ENCODE measurements around the gene LRP1-AS. TPM values are rescaled to one million over a fixed set of nuclear protein-coding genes. Genes with fewer than 3 reads are reported as not detected.

LRP1-AS gene
- total and polyA plus RNA-seq, 7 donors = not detected

DNA sequence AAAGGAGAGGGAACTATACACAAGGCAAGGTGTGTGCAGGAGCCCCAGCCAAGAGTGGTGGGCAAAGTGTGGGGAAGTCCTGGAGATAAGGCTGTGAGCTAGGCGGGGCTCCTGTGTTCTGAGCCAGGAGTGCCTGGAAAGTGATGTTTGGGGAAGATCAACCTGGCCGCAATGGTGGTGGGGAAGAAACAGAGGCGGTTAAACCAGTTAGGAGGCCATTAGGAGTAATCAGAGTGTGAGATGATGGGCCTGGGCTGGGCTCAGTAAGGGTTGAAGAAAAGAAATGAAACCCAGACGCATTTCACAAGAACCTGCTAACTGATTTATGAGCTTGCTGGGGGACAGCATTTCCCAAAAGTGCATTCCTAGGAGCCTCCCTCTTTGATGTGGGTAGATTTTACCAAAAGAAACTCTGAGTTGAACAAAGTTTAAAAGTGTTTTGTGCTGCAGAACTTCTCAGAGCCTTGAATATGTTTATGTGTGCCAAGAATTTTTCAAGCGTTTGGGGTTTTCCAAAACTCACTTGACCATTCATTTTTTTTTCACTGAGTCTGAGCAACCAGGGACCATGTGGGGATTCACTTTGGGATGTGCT, 34.2 kb upstream of the LRP1-AS start:
- Histone ChIP-seq H3K27me3 (no peaks in the 10 kb centered on the region), H3K4me1 (no peaks in the 10 kb centered on the region), H3K27ac (no peak overlapping the region), H3K9me3 (no peaks in the 10 kb centered on the region), H3K4me3 (no peak overlapping the region), H3K36me3 (peaks cover 65 to 87% (median 78%) of the 10 kb centered on the region in 4 donors)
- whole genome bisulfite sequencing, 2 donors = 72 to 83% methylated on average over 5 of the region's 5 CpGs
- intact Hi-C loops (cut with DNase I) = loop anchor here (2.0 kb wide), 1 partner anchor 113 kb away; no protein-coding TSS in a partner anchor
- DNase-seq = no peak
- TF ChIP-seq EP300 (IDR thresholded peaks at IDR 0.05) (no peak), POLR2A (IDR thresholded peaks at IDR 0.05) (no peak)

DNA sequence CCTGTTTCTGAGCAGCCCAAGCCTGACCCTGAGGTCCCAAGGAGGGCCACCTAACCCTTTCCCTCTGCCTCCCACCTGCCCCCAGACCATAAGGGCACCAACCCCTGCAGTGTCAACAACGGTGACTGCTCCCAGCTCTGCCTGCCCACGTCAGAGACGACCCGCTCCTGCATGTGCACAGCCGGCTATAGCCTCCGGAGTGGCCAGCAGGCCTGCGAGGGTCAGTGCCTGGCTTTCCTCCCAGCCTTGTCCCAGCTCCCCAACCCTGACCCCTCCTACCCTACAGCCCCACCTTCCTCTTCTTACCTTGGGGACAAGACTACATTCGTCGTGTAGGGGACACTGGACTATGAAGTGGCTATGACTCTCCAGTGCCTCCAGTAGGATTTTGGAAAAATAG, 33.7 kb upstream of the LRP1-AS start:
- WGBS, 2 donors = 82 to 83% methylated on average over 9 of the region's 9 CpGs
- intact Hi-C loops (cut with DNase I) = no loop called here
- H3K27ac ChIP-seq = no peak overlapping the region
- H3K9me3 ChIP-seq = no peaks in the 10 kb centered on the region
- no peak overlapping the region for H3K4me3 ChIP-seq
- TF ChIP-seq POLR2AphosphoS5 (IDR thresholded peaks at IDR 0.05) = no peak
- TF ChIP-seq, protein P1, sequence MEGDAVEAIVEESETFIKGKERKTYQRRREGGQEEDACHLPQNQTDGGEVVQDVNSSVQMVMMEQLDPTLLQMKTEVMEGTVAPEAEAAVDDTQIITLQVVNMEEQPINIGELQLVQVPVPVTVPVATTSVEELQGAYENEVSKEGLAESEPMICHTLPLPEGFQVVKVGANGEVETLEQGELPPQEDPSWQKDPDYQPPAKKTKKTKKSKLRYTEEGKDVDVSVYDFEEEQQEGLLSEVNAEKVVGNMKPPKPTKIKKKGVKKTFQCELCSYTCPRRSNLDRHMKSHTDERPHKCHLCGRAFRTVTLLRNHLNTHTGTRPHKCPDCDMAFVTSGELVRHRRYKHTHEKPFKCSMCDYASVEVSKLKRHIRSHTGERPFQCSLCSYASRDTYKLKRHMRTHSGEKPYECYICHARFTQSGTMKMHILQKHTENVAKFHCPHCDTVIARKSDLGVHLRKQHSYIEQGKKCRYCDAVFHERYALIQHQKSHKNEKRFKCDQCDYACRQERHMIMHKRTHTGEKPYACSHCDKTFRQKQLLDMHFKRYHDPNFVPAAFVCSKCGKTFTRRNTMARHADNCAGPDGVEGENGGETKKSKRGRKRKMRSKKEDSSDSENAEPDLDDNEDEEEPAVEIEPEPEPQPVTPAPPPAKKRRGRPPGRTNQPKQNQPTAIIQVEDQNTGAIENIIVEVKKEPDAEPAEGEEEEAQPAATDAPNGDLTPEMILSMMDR (IDR thresholded peaks at IDR 0.05) = no peak
- no peak for TF ChIP-seq POLR2A (IDR thresholded peaks at IDR 0.05)
- TF ChIP-seq EP300 (IDR thresholded peaks at IDR 0.05) = no peak
- no peaks in the 10 kb centered on the region for H3K27me3 ChIP-seq
- peaks cover 0 to 2% (median 0%) of the 10 kb centered on the region in 4 donors for H3K4me1 ChIP-seq
- no peak for DNase-seq
- peaks cover 67 to 87% (median 75%) of the 10 kb centered on the region in 4 donors for H3K36me3 ChIP-seq

DNA sequence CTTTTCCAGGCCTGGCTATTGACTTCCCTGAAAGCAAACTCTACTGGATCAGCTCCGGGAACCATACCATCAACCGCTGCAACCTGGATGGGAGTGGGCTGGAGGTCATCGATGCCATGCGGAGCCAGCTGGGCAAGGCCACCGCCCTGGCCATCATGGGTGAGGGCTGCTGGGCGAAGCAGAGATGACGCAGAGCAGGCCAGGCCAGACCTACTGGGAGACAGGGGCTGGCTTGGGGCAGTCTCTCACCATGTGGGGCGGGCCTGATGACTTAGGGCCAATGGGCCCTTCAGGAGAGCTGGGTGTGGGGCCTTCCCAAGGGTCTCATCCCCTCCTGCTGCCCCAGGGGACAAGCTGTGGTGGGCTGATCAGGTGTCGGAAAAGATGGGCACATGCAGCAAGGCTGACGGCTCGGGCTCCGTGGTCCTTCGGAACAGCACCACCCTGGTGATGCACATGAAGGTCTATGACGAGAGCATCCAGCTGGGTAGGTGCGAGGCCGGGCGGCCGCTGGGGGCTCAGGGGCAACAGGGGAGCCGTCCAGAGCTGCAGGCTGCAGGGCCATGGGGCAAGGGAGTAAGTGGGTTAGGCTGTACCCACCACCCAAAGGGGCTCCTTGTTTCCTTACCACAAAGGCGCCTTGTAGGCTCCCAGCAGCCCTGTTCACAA, 33.0 kb upstream of the LRP1-AS start:
- Histone ChIP-seq H3K36me3 (peaks cover 63 to 84% (median 70%) of the 10 kb centered on the region in 4 donors), H3K9me3 (no peaks in the 10 kb centered on the region), H3K4me1 (peaks cover 0 to 8% (median 4%) of the 10 kb centered on the region in 4 donors), H3K27me3 (no peaks in the 10 kb centered on the region), H3K4me3 (no peak overlapping the region), H3K27ac (no peak overlapping the region)
- WGBS, 2 donors = 95% methylated on average over 20 of the region's 20 CpGs
- intact Hi-C loops (cut with DNase I) = no loop called here
- no peak for DNase-seq
- TF ChIP-seq EP300 (IDR thresholded peaks at IDR 0.05) = no peak
- TF ChIP-seq POLR2AphosphoS5 (IDR thresholded peaks at IDR 0.05) = no peak
- TF ChIP-seq, protein P1 (IDR thresholded peaks at IDR 0.05) = no peak
- no peak for TF ChIP-seq POLR2A (IDR thresholded peaks at IDR 0.05)

DNA sequence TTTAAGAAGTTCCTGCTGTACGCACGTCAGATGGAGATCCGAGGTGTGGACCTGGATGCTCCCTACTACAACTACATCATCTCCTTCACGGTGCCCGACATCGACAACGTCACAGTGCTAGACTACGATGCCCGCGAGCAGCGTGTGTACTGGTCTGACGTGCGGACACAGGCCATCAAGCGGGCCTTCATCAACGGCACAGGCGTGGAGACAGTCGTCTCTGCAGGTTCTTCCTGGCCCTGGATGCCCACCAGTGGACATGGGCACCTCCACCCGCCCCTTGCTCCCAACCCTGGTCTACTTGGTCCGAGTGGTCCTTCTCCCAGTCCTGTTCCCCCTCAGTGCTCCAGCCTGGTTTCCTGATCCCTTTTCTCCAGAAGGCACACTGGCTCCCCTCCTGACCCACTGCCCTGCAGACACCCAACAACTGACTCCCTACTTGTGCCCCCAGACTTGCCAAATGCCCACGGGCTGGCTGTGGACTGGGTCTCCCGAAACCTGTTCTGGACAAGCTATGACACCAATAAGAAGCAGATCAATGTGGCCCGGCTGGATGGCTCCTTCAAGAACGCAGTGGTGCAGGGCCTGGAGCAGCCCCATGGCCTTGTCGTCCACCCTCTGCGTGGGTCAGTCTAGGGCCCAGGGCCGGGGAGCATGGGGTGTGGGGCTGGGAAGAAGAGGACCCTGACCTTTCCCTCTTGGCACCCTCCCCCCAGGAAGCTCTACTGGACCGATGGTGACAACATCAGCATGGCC, 32.1 kb upstream of the LRP1-AS start:
- Histone ChIP-seq H3K27me3 (no peaks in the 10 kb centered on the region), H3K4me1 (peaks cover 0 to 13% (median 7%) of the 10 kb centered on the region in 4 donors), H3K27ac (no peak overlapping the region), H3K9me3 (no peaks in the 10 kb centered on the region), H3K4me3 (no peak overlapping the region), H3K36me3 (peaks cover 54 to 79% (median 60%) of the 10 kb centered on the region in 4 donors)
- TF ChIP-seq POLR2AphosphoS5 (IDR thresholded peaks at IDR 0.05) (no peak), POLR2A (IDR thresholded peaks at IDR 0.05) (no peak), EP300 (IDR thresholded peaks at IDR 0.05) (no peak)
- TF ChIP-seq, protein P1 (IDR thresholded peaks at IDR 0.05) = no peak
- DNase-seq = no peak
- intact Hi-C loops (cut with DNase I) = no loop called here
- 92 to 93% methylated on average over 27 of the region's 27 CpGs for WGBS, 2 donors

DNA sequence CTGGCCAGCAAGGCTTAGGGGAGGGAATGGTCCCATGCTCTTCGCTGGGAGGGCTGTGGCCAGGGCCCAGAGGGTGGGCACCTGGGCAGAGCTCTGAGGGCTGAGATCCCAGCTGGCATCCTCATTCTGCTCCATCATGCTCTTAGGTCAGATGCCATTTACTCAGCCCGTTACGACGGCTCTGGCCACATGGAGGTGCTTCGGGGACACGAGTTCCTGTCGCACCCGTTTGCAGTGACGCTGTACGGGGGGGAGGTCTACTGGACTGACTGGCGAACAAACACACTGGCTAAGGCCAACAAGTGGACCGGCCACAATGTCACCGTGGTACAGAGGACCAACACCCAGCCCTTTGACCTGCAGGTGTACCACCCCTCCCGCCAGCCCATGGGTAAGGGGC, 30.8 kb upstream of the LRP1-AS start:
- TF ChIP-seq POLR2A (IDR thresholded peaks at IDR 0.05) = no peak
- no peak for TF ChIP-seq EP300 (IDR thresholded peaks at IDR 0.05)
- TF ChIP-seq, protein P1 (IDR thresholded peaks at IDR 0.05) = no peak
- TF ChIP-seq POLR2AphosphoS5 (IDR thresholded peaks at IDR 0.05) = no peak
- 88 to 90% methylated on average over 14 of the region's 14 CpGs for WGBS, 2 donors

More for the DNA sequence above, 30.8 kb upstream of the LRP1-AS start:
- H3K4me3 ChIP-seq = no peak overlapping the region
- H3K36me3 ChIP-seq = peaks cover 41 to 79% (median 60%) of the 10 kb centered on the region in 4 donors
- no peak for DNase-seq
- H3K9me3 ChIP-seq = no peaks in the 10 kb centered on the region
- no peaks in the 10 kb centered on the region for H3K27me3 ChIP-seq
- no peak overlapping the region for H3K27ac ChIP-seq
- peaks cover 0 to 13% (median 7%) of the 10 kb centered on the region in 4 donors for H3K4me1 ChIP-seq
- intact Hi-C loops (cut with DNase I) = no loop called here

Measured in sigmoid colon (tissue), 7 donors.